ENCODE data around the gene FARSB.

DNA sequence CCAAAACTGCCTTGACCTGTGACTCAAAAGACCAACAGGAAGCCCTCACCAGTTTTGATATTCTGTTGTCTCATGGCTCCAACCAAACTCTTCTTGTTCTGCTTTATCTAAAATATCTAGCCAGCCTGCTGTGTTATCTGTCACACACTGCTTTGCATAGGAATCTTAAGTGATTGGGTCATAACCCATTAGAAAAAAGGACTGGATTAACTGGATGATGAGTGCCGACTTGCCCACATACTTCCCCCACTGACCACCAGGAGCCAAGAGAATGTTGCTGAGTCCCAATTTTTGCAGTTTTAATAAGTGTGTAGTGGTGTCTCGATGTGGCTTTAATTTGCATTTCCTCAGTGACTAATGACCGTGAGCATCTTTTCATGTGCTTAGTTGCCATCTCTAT lies 22.1 kb upstream of the FARSB start:
- TF ChIP-seq, protein P1, sequence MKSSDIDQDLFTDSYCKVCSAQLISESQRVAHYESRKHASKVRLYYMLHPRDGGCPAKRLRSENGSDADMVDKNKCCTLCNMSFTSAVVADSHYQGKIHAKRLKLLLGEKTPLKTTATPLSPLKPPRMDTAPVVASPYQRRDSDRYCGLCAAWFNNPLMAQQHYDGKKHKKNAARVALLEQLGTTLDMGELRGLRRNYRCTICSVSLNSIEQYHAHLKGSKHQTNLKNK (CRISPR knock-in tag; IDR thresholded peaks at IDR 0.05), result no peak
- no peak for TF ChIP-seq CTCF (IDR thresholded peaks at IDR 0.05)
- no peak for TF ChIP-seq TP53 (CRISPR knock-in tag; IDR thresholded peaks at IDR 0.05)
- TF ChIP-seq, protein P2, sequence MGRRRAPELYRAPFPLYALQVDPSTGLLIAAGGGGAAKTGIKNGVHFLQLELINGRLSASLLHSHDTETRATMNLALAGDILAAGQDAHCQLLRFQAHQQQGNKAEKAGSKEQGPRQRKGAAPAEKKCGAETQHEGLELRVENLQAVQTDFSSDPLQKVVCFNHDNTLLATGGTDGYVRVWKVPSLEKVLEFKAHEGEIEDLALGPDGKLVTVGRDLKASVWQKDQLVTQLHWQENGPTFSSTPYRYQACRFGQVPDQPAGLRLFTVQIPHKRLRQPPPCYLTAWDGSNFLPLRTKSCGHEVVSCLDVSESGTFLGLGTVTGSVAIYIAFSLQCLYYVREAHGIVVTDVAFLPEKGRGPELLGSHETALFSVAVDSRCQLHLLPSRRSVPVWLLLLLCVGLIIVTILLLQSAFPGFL (CRISPR knock-in tag; IDR thresholded peaks at IDR 0.05; ENCODE audit: borderline replicate concordance), result no peak
- TF ChIP-seq ATF3 (CRISPR knock-in tag; conservative IDR thresholded peaks at IDR 0.05), result no peak
- TF ChIP-seq TEAD1 (CRISPR knock-in tag; IDR thresholded peaks at IDR 0.05), result no peak
- TF ChIP-seq CREB1 (CRISPR knock-in tag; IDR thresholded peaks at IDR 0.05), result no peak
- TF ChIP-seq ETV6 (CRISPR knock-in tag; IDR thresholded peaks at IDR 0.05), result no peak
- TF ChIP-seq GABPB1 (CRISPR knock-in tag; IDR thresholded peaks at IDR 0.05), result no peak
